Measurements from ENCODE around the gene NUDT5. TPM values are rescaled to one million over a fixed set of nuclear protein-coding genes. Genes with fewer than 3 reads are reported as not detected.

The NUDT5 gene
- total RNA-seq, 2 experiments from 2014 or later: 95.9 to 98.6 TPM

DNA sequence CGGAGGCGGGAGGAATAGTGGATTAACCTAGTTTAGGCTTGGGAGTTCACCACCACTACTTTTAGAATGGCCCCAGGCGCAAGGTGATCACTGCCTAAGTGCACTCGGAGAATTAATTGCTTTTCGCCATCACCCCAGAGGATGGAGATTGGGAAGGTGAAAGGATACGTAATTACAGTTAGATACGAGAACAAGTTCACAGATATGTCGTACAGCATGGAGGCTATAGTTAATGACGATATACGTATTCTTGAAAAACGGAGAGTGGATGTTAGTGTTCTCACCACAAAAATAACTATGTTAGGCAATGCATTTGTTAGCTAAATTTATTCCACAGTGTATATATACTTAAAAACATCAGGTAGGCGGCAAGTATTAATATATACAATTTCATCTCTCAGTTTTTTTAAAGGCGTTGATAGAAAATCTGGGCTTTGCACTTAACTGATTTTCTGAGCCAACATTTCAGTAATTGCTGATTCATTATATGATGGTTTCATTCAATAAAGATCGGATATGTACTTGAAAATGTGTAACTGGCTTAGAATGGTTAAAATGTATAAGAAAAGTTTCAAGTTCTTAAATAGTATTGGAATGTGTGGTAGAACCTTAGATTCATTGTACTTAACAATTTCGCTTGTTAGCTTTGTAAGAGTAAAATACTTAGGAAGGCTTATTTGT, 980 bp upstream of the NUDT5 start:
- Mint-ChIP-seq H3K27me3 (no peaks in the 10 kb centered on the region), H3K4me1 (ENCODE audit: low read depth) (peaks cover 51% of the 10 kb centered on the region), H3K9me3 (no peaks in the 10 kb centered on the region), H3K36me3 (ENCODE audit: low read depth) (peaks cover 57% of the 10 kb centered on the region), H3K4me3 (peak overlapping the region; percentile 95), H3K27ac (peak overlapping the region; percentile 99)
- CTCF ChIA-PET: interaction anchor here (0.9 to 3.0 kb wide), 4 partner anchors 18 to 513 kb away, joined by 4 to 26 read pairs (median 6); no protein-coding TSS in a partner anchor
- no peak for TF ChIP-seq CTCF (IDR thresholded peaks at IDR 0.05)
- intact Hi-C loops (cut with micrococcal nuclease): loop anchor here (10.0 kb wide), 1 partner anchor 152 kb away; the partner anchor contains the start of gene UPF2
- POLR2A ChIA-PET: interaction anchor here (1.1 to 2.2 kb wide), 5 partner anchors 16 to 154 kb away, joined by 3 to 12 read pairs (median 5); partner anchors contain the start of genes CAMK1D and UPF2
- DNase-seq (no peak), ATAC-seq (no peak)

DNA sequence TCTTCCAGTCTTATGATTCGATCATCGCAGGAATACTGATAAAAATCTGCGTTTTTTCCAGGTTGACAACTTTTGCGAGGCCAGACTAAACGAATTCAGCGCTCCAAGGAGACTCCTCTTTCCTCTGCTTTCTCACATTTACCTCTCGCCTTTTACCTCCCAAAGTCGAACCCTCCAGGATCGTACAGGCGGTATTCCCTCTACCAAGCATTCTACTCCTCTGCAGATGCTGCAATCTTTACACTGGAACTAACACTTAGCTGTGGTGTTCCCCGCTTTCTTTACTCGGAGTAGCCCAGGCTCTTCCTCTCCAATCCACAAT, 449 bp downstream of the NUDT5 start:
- Mint-ChIP-seq H3K36me3 (ENCODE audit: low read depth) (peaks cover 51% of the 10 kb centered on the region), H3K27me3 (no peaks in the 10 kb centered on the region), H3K4me1 (ENCODE audit: low read depth) (peaks cover 53% of the 10 kb centered on the region)

DNA sequence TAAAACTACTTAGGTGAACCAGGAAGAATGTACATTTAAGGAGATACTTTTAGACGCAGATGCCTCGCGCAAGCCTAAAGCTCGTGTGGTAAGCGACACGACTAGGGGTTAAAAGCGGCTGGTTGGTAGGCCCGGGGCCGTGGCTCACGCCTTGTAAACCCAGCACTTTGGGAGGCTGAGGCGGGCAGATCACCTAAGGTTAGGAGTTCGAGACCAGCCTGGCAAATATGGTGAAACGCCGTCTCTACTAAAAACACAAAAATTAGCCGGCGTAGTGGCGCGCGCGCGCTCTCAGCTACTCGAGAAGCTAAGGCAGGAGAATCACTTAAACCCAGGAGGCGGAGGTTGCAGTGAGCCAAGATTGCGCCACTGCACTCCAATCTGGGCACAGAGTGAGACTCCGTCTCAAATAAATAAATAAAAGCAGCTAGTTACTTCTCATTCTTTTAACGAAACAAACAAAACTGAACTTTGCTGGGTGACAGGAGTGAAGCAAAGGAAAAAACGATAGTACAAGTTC, 879 bp downstream of the NUDT5 start:
- ChIA-PET CTCF (interaction anchor here (1.2 to 3.0 kb wide), 2 partner anchors 14 to 20 kb away, joined by 3 to 26 read pairs; no protein-coding TSS in a partner anchor), POLR2A (interaction anchor here (0.6 to 2.2 kb wide), 6 partner anchors 9 to 152 kb away, joined by 3 to 12 read pairs (median 6); partner anchors contain the start of gene UPF2)
- peak overlapping the region; percentile 95 for H3K4me3 Mint-ChIP-seq
- H3K36me3 Mint-ChIP-seq (ENCODE audit: low read depth): peaks cover 51% of the 10 kb centered on the region
- ATAC-seq: no peak
- no peak for TF ChIP-seq CTCF (IDR thresholded peaks at IDR 0.05)
- DNase-seq: peak; percentile 65
- peak overlapping the region; percentile 99 for H3K27ac Mint-ChIP-seq
- intact Hi-C loops (cut with micrococcal nuclease): loop anchor here (10.0 kb wide), 1 partner anchor 150 kb away; the partner anchor contains the start of gene UPF2
- no peaks in the 10 kb centered on the region for H3K9me3 Mint-ChIP-seq
- H3K27me3 Mint-ChIP-seq: no peaks in the 10 kb centered on the region
- H3K4me1 Mint-ChIP-seq (ENCODE audit: low read depth): peaks cover 55% of the 10 kb centered on the region

More for the DNA sequence above, 449 bp downstream of the NUDT5 start:
- Mint-ChIP-seq H3K4me3 (peak overlapping the region; percentile 95), H3K27ac (peak overlapping the region; percentile 99), H3K9me3 (no peaks in the 10 kb centered on the region)
- ATAC-seq (peak; percentile 3), DNase-seq (no peak)
- no peak for TF ChIP-seq CTCF (IDR thresholded peaks at IDR 0.05)
- intact Hi-C loops (cut with micrococcal nuclease): loop anchor here (10.0 kb wide), 1 partner anchor 150 kb away; the partner anchor contains the start of gene UPF2
- ChIA-PET POLR2A (interaction anchor here (1.0 to 2.2 kb wide), 9 partner anchors 9 to 154 kb away, joined by 3 to 12 read pairs (median 4); partner anchors contain the start of gene UPF2), CTCF (interaction anchor here (0.6 to 3.0 kb wide), 4 partner anchors 15 to 515 kb away, joined by 3 to 26 read pairs (median 5); no protein-coding TSS in a partner anchor)

GRCh38 chr10:12193193-12193592, 2.5 kb downstream of the NUDT5 start:
- H3K9me3 Mint-ChIP-seq: no peaks in the 10 kb centered on the region
- peaks cover 52% of the 10 kb centered on the region for H3K4me1 Mint-ChIP-seq (ENCODE audit: low read depth)
- DNase-seq: no peak
- H3K36me3 Mint-ChIP-seq (ENCODE audit: low read depth): peaks cover 43% of the 10 kb centered on the region
- CTCF ChIA-PET: no interaction called here
- ATAC-seq: no peak
- POLR2A ChIA-PET: interaction anchor here (0.8 to 1.5 kb wide), 2 partner anchors 11 to 58 kb away, joined by 3 to 4 read pairs; no protein-coding TSS in a partner anchor
- no peak for TF ChIP-seq CTCF (IDR thresholded peaks at IDR 0.05)
- intact Hi-C loops (cut with micrococcal nuclease): loop anchor here (10.0 kb wide), 1 partner anchor 148 kb away; the partner anchor contains the start of gene UPF2
- no peaks in the 10 kb centered on the region for H3K27me3 Mint-ChIP-seq
- no peak overlapping the region for H3K27ac Mint-ChIP-seq
- no peak overlapping the region for H3K4me3 Mint-ChIP-seq

Data from activated CD8-positive, alpha-beta T cell treated with anti-CD3 and anti-CD28 coated beads for 36 hours (primary cell).